Uterine smooth muscle cell (primary cell): ENCODE measurements around the gene OR5M3. TPM values are rescaled to one million over a fixed set of nuclear protein-coding genes. Genes with fewer than 3 reads are reported as not detected.

Experiments used
- total RNA-seq: library from RNA; depleted of rRNA; stranded (reverse); fragments of >200 nt; gene quantifications from 2 replicates; pipeline ENCODE4 v1.2.3, GENCODE V29; 2014

Gene OR5M3
- not detected in 2 replicates for total RNA-seq

DNA sequence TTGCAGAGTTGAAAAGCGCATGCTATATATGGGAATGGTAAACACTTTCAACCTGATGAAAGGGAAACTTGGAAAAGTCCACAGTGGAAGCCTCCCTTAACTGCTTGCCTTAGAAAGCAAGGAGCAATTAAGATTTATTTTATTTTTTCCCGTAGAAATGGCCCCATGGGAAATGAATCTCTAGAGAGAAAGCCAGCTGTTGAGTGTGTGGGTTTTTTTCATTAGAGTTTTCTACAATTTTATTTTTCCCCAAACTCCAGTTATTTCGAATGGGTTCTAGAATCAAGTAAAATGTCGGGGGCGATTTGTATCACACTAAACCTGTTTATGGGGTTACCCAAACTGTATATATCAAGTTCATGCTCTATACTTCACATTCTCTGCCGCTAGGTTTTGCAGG, at the start of gene OR5M3:
TSS of gene OR5M3 (minus strand) at position 101 of the 400 bp plus-strand sequence. CDS start 2,855 bp downstream, outside the sequence.

DNA sequence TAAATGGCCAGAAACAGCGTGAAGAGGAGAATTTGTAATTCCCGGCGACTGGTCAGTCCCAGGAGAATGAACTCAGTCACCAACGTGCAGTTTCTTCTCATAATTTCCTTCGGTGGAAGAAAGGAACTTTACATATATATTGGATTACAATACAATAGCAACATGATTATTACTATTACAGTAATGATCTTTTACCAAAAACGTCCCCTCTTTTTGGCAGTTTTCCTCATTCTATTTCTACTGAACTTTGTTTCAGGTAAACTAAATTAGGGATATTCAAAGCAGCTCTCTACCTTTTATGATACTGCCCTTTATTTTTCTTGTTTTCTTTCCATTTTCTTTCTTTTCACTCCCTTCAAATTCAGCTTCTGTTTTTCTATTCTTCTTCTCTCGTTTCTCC, 18.1 kb upstream of the OR5M3 start, which contains the start of gene OR5M8:
TSS of gene OR5M8 (minus strand) at position 101 of the 400 bp plus-strand sequence. CDS start at position 101, 0 bp downstream.

Other genes with a start within 250 kb of the OR5M3 start
- gene OR5T2, start 239.1 kb downstream of the OR5M3 start, total RNA-seq: not detected in 2 replicates
- not detected in 2 replicates for gene OR5T3, start 221.1 kb downstream of the OR5M3 start, total RNA-seq
- not detected in 2 replicates for gene OR5T1, start 199.2 kb downstream of the OR5M3 start, total RNA-seq
- gene OR8H1, start 181.1 kb downstream of the OR5M3 start, total RNA-seq: not detected in 2 replicates
- gene OR8K3, start 158.2 kb downstream of the OR5M3 start, total RNA-seq: not detected in 2 replicates
- gene OR8K1, start 127.3 kb downstream of the OR5M3 start, total RNA-seq: not detected in 2 replicates
- not detected in 2 replicates for gene OR8J1, start 119.1 kb downstream of the OR5M3 start, total RNA-seq
- gene OR8U1, start 97.7 kb downstream of the OR5M3 start, total RNA-seq: not detected in 2 replicates
- gene OR5AL1, start 60.7 kb downstream of the OR5M3 start, total RNA-seq: not detected in 2 replicates
- not detected in 2 replicates for gene OR5M8, start 18.0 kb upstream of the OR5M3 start, total RNA-seq
- not detected in 2 replicates for gene OR5M11, start 69.9 kb upstream of the OR5M3 start, total RNA-seq
- not detected in 2 replicates for gene OR5M10, start 104.4 kb upstream of the OR5M3 start, total RNA-seq
- gene OR5M1, start 141.5 kb upstream of the OR5M3 start, total RNA-seq: not detected in 2 replicates
- gene OR5AP2, start 169.1 kb upstream of the OR5M3 start, total RNA-seq: not detected in 2 replicates
- gene OR5AR1, start 190.3 kb upstream of the OR5M3 start, total RNA-seq: not detected in 2 replicates
- gene OR9G1, start 225.7 kb upstream of the OR5M3 start, total RNA-seq: not detected in 2 replicates